Activated CD4-positive, alpha-beta T cell treated with anti-CD3 and anti-CD28 coated beads, Interleukin-2, Interleukin-4, amounts not matched to agents 100 ng/mL and 50 ng/mL, durations not matched to agents 16 hours and 8 hours (primary cell): ENCODE data around the gene VWA2.

ENCODE experiments used
- DNase-seq: peaks from one replicate; pipeline ENCODE4 v3.0.0-alpha.2; 2020; ENCODE audit warnings: low spot score

Gene VWA2

GRCh38 chr10:114297136-114297705 is 58.2 kb downstream of the VWA2 start:
- DNase-seq: no peak

GRCh38 chr10:114300036-114300645 is 61.1 kb downstream of the VWA2 start:
- DNase-seq: no peak

- DNase-seq: no peak
These were observed 62.1 kb downstream of the VWA2 start for GRCh38 chr10:114301177-114301576.

GRCh38 chr10:114301951-114302710 is 63.1 kb downstream of the VWA2 start:
- no peak for DNase-seq

GRCh38 chr10:114303556-114303955 is 64.5 kb downstream of the VWA2 start:
- DNase-seq: no peak

- DNase-seq: peak; percentile 80
These were observed 65.0 kb downstream of the VWA2 start for GRCh38 chr10:114304017-114304570.

GRCh38 chr10:114304571-114305421 is 65.7 kb downstream of the VWA2 start:
- DNase-seq: peak; percentile 53

GRCh38 chr10:114305521-114305925 is 66.5 kb downstream of the VWA2 start:
- no peak for DNase-seq

GRCh38 chr10:114306116-114306973 is 67.3 kb downstream of the VWA2 start:
- no peak for DNase-seq

- no peak for DNase-seq
These were observed 68.7 kb downstream of the VWA2 start for GRCh38 chr10:114307731-114308130.

- peak; percentile 2 for DNase-seq
These were observed 69.7 kb downstream of the VWA2 start for GRCh38 chr10:114308531-114309363.

- no peak for DNase-seq
These were observed 70.3 kb downstream of the VWA2 start for GRCh38 chr10:114309364-114309651.

- no peak for DNase-seq
These were observed 71.3 kb downstream of the VWA2 start for GRCh38 chr10:114310346-114310745.

GRCh38 chr10:114311023-114311422 is 72.0 kb downstream of the VWA2 start:
- no peak for DNase-seq

GRCh38 chr10:114311496-114312209 is 72.6 kb downstream of the VWA2 start:
- no peak for DNase-seq

GRCh38 chr10:114313139-114313538 is 74.1 kb downstream of the VWA2 start:
- no peak for DNase-seq

- no peak for DNase-seq
These were observed 74.8 kb downstream of the VWA2 start for GRCh38 chr10:114313866-114314265.

GRCh38 chr10:114315566-114316420 is 76.7 kb downstream of the VWA2 start:
- DNase-seq: no peak

GRCh38 chr10:114316744-114317143 is 77.7 kb downstream of the VWA2 start:
- DNase-seq: no peak
